GM04504 (cell line): ENCODE data around the gene NR4A1.
"Not testable (repeated sequence)": the region's sequence is repeated elsewhere in the genome, so short reads cannot be mapped to it uniquely, and the experiment has no call there.

Experiments
- DNase-seq: peaks from one replicate; pipeline ENCODE4 v3.0.0-alpha.2; 2012; ENCODE audit warnings: low read depth

The NR4A1 gene

DNA sequence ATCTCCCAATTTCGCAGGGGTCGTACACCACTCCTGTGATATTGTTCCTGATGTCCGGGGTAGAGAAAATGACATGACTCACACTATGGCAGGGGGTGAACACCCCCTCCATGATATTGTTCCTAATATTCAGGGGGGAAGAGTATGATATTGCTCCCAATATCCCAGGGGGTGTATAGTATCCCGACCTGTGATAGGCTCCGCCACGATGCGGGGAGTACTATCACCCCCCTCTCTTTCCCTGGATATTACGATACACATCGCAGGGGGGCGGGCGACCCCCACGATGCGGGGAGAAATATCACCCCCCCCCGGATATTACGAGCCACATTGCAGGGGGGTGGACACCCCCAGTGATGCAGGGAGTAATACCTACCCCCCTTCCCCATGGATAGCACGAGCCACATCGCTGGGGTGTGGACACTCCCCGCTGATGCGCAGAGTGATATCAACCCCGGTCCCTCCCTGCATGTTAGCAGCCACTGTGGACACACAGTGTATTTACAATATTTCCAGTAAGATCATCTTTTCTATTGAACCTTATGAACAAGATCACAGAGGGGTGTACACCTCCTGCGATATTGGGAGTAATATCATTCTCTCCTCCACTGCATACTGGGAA, 45.9 kb downstream of the NR4A1 start:
- no peak for DNase-seq

DNA sequence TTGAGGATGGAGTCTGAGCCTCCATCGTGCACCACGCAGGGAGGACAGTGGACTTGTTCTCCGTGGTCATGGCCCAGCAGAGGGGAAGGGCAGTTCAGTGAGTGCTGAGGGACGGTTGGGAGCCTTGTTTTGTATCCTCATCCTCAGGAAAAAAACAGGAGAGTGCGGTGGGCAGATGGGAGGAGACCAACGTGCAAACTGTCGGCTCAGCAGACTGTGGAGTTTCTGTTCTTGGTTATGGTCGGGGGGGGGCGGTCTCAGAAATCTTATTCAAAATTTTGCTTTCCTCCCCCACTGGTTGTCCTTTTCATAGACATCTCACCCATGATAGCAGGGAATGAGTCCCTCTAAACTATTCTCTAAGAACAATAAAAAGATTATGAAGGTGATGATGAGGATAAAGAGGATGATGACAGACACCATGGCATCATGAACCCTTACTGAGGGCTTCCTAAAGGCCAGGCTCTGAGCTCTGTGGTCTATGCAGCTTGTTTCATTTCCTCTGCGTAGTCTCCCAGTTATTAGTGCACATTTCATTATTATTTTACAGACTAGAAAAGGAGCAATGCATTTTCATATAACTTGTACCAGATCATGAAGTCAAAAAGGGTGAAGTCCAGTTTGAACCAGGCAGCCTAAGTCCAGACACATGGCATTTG, 53.3 kb downstream of the NR4A1 start:
- DNase-seq, result not testable (repeated sequence)
